Trophoblast cell (in vitro differentiated cells and primary cell): ENCODE results near the gene UBALD2.
A peak's percentile ranks its signal among the peaks of the same experiment; 100 is the strongest.
"Not testable (repeated sequence)": the region's sequence is repeated elsewhere in the genome, so short reads cannot be mapped to it uniquely, and the experiment has no call there.

Experiments used
- DNase-seq, 2 donors: peaks; one replicate each; pipeline ENCODE4 v3.0.0-alpha.2; 2016
- H2AFZ ChIP-seq: 2 replicates; pipeline ENCODE4 v1.6.1; 2013; ENCODE audit warnings: low read length, moderate library complexity, mild to moderate bottlenecking; ENCODE audit not compliant: insufficient read depth, poor library complexity
- H2AK5ac ChIP-seq: 2 replicates; pipeline ENCODE4 v1.6.1; 2013; ENCODE audit warnings: mild to moderate bottlenecking, low read length
- H2BK120ac ChIP-seq: 2 replicates; pipeline ENCODE4 v1.6.1; 2013; ENCODE audit warnings: low read length, mild to moderate bottlenecking, moderate library complexity; ENCODE audit not compliant: insufficient read depth, poor library complexity
- H2BK12ac ChIP-seq: 2 replicates; pipeline ENCODE4 v1.6.1; 2013; ENCODE audit warnings: mild to moderate bottlenecking, low read length, moderate library complexity
- H2BK5ac ChIP-seq: 2 replicates; pipeline ENCODE4 v1.6.1; 2013; ENCODE audit warnings: low read length, low read depth, moderate library complexity, mild to moderate bottlenecking; ENCODE audit not compliant: poor library complexity
- H3K14ac ChIP-seq: 2 replicates; pipeline ENCODE4 v1.6.1; 2013; ENCODE audit warnings: mild to moderate bottlenecking, low read length
- H3K18ac ChIP-seq: 2 replicates; pipeline ENCODE4 v1.6.1; 2013; ENCODE audit warnings: mild to moderate bottlenecking, low read length
- H3K23ac ChIP-seq: 2 replicates; pipeline ENCODE4 v1.6.1; 2013; ENCODE audit warnings: low read length
- H3K27ac ChIP-seq: 2 replicates; pipeline ENCODE4 v1.5.1; 2013; ENCODE audit warnings: low read depth, mild to moderate bottlenecking, inconsistent platforms, low read length, moderate library complexity
- H3K27me3 ChIP-seq: 2 replicates; pipeline ENCODE4 v1.6.1; 2013; ENCODE audit warnings: inconsistent platforms, mild to moderate bottlenecking, low read length, moderate library complexity; ENCODE audit not compliant: insufficient read depth
- H3K36me3 ChIP-seq, 2 experiments: 1 replicate in 1 of 2; 2 replicates in 1 of 2; pipeline ENCODE4 v1.6.1; 2013; ENCODE audit warnings: low read length in 2 of 2, mild to moderate bottlenecking in 2 of 2, moderate library complexity in 1 of 2; ENCODE audit not compliant: insufficient read depth in 2 of 2, control insufficient read depth in 1 of 2
- H3K4ac ChIP-seq: 2 replicates; pipeline ENCODE4 v1.6.1; 2013; ENCODE audit warnings: low read depth, mild to moderate bottlenecking, low read length, moderate library complexity
- H3K4me1 ChIP-seq, 2 experiments: 1 replicate in 1 of 2; 2 replicates in 1 of 2; pipeline ENCODE4 v1.6.1; 2013; ENCODE audit warnings: low read length in 2 of 2, mild to moderate bottlenecking in 2 of 2, moderate library complexity in 1 of 2; ENCODE audit not compliant: insufficient read depth in 2 of 2, control insufficient read depth in 1 of 2
- H3K4me2 ChIP-seq: 2 replicates; pipeline ENCODE4 v1.6.1; 2013; ENCODE audit warnings: inconsistent platforms, mild to moderate bottlenecking, low read length, moderate library complexity
- H3K4me3 ChIP-seq: 2 replicates; pipeline ENCODE4 v1.5.1; 2013; ENCODE audit warnings: mild to moderate bottlenecking, low read depth, low read length, inconsistent platforms
- H3K79me1 ChIP-seq: one replicate; pipeline ENCODE4 v1.6.1; 2013; ENCODE audit warnings: low read length
- H3K79me2 ChIP-seq: 2 replicates; pipeline ENCODE4 v1.6.1; 2013; ENCODE audit warnings: low read length, mild to moderate bottlenecking; ENCODE audit not compliant: control insufficient read depth, insufficient read depth, poor library complexity
- H3K9ac ChIP-seq: 2 replicates; pipeline ENCODE4 v1.6.1; 2013; ENCODE audit warnings: mild to moderate bottlenecking, low read length
- H3K9me3 ChIP-seq: 2 replicates; pipeline ENCODE4 v1.6.1; 2013; ENCODE audit warnings: low read depth, mild to moderate bottlenecking, control low read depth, inconsistent platforms, low read length; ENCODE audit not compliant: insufficient read depth
- H4K12ac ChIP-seq: 2 replicates; pipeline ENCODE4 v1.6.1; 2013; ENCODE audit warnings: low read depth, mild to moderate bottlenecking, low read length, moderate library complexity
- H4K8ac ChIP-seq: 2 replicates; pipeline ENCODE4 v1.6.1; 2013; ENCODE audit warnings: low read depth, mild to moderate bottlenecking, low read length, moderate library complexity
- H4K91ac ChIP-seq: one replicate; pipeline ENCODE4 v1.6.1; 2013; ENCODE audit warnings: low read depth, mild to moderate bottlenecking, low read length, moderate library complexity
- WGBS: extraction: QIAGEN DNeasy Blood & Tissue Kit; methylation state at CpG from one replicate; pipeline ENCODE4 v1.1.7; 2013; ENCODE audit warnings: missing lambda C conversion rate; ENCODE audit not compliant: insufficient read length, insufficient coverage; ENCODE audit errors: extremely low coverage; 5-methylcytosine and 5-hydroxymethylcytosine counted together

The UBALD2 gene

DNA sequence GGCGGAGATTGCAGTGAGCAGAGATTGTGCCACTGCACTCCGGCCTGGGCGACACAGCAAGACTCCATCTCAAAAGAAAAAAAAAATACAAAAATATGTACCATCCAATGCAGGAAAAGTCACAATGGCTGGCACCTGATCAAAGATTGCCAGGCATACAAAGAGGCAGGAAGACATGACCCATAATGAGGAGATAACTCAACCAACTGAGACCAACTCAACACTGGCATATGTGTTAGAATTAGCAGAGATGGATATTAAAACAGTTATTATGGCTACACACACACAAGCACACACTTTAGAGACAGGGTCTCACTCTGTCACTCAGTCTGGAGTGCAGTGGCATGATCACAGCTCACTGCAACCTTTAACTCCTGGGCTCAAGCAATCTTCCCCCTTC is 32.3 kb downstream of the UBALD2 start:
- Histone ChIP-seq H2BK120ac (no peak overlapping the region), H3K14ac (no peak overlapping the region), H4K91ac (no peak overlapping the region), H3K4me2 (no peak overlapping the region), H3K79me2 (no peaks in the 10 kb centered on the region), H4K8ac (no peak overlapping the region), H3K4me1 (no peaks in the 10 kb centered on the region), H3K9ac (no peak overlapping the region), H2BK5ac (no peak overlapping the region), H2AFZ (no peak overlapping the region), H3K36me3 (peaks cover 9 to 13% of the 10 kb centered on the region in 2 experiments), H2AK5ac (no peak overlapping the region), H3K27me3 (no peaks in the 10 kb centered on the region), H3K9me3 (peaks cover under 1% of the 10 kb centered on the region), H3K4ac (no peak overlapping the region), H3K27ac (no peak overlapping the region), H2BK12ac (no peak overlapping the region), H3K23ac (no peak overlapping the region), H4K12ac (no peak overlapping the region), H3K18ac (no peak overlapping the region), H3K4me3 (no peak overlapping the region), H3K79me1 (no peaks in the 10 kb centered on the region)
- no CpG with 5 or more reads among the region's 3 CpGs for WGBS
- no peak for DNase-seq

DNA sequence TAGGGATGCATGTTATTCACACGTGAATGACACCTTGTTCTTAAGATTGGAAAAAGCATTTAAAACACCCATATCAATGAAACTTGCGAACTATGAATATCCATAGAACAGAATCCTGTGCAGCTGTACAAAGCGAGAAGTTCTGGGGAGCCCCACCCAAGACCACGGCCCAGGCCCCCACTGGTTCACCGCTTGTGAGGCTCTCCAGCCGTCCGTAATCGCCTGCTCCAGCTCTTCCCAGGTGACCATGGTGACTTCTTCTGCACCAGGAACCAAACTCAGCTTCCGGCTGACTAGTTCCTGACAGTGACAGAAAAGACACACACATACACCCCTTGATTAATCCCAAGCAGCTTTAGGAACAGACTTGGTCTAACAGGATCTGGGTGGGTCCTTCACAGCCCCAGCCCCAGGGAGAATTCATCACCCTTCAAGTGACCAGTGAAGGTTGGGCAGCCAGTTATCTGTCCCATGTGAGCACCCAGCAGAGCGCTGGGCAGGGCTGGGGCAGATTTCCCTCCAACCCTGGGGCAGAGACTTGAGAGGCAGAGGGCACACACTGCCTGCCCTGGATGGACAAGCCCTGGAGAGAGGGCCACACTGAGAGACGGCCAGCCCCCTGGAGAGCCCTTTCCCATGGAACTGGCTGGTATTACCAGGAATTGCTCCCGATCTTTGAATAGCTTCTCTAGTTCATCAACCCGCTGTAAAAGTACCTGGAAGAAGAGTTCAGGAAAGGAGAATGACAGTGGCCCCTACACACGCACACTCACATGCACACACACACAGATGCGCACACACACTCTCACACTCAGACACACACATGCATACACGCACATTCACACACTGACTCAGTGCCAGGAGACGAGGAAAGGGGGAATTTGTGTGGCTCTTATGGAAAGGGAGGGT is 39.3 kb downstream of the UBALD2 start:
- no peak overlapping the region for H3K27ac ChIP-seq
- H3K18ac ChIP-seq, result no peak overlapping the region
- DNase-seq, result no peak
- H3K79me2 ChIP-seq, result no peaks in the 10 kb centered on the region
- no peak overlapping the region for H3K4me3 ChIP-seq
- H3K79me1 ChIP-seq, result no peaks in the 10 kb centered on the region
- H2BK12ac ChIP-seq, result no peak overlapping the region
- no peak overlapping the region for H3K9ac ChIP-seq
- H2BK5ac ChIP-seq, result no peak overlapping the region
- peaks cover 2% of the 10 kb centered on the region for H3K9me3 ChIP-seq
- no peak overlapping the region for H3K14ac ChIP-seq
- H3K4me2 ChIP-seq, result no peak overlapping the region
- H4K8ac ChIP-seq, result no peak overlapping the region
- no peak overlapping the region for H3K23ac ChIP-seq
- no peak overlapping the region for H4K12ac ChIP-seq
- H2BK120ac ChIP-seq, result no peak overlapping the region
- no CpG with 5 or more reads among the region's 17 CpGs for WGBS
- H3K4me1 ChIP-seq, result no peaks in the 10 kb centered on the region
- no peak overlapping the region for H2AK5ac ChIP-seq
- H3K27me3 ChIP-seq, result no peaks in the 10 kb centered on the region
- no peak overlapping the region for H4K91ac ChIP-seq
- peaks cover 10 to 11% of the 10 kb centered on the region in 2 experiments for H3K36me3 ChIP-seq
- no peak overlapping the region for H2AFZ ChIP-seq
- H3K4ac ChIP-seq, result no peak overlapping the region

DNA sequence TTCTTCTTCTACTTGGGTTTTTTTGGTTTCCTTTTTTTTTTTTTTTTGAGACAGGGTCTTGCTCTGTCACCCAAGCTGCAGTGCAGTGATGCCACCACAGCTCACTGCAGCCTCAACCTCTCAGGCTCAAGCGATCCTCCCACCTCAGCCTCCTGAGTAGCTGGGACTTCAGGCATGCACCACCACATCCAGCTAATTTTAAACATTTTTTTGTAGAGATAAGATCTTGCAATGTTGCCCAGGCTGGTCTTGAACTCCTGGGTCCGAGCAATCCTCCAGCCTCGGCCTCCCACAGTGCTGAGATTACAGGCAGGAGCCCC is 39.9 kb downstream of the UBALD2 start:
- not testable (repeated sequence) for H3K27me3 ChIP-seq, H3K9ac ChIP-seq, H3K4me1 ChIP-seq, H2BK5ac ChIP-seq, H3K4me3 ChIP-seq, H3K23ac ChIP-seq, H3K14ac ChIP-seq, H4K12ac ChIP-seq, H3K4ac ChIP-seq, H4K8ac ChIP-seq, H2BK12ac ChIP-seq, H2AFZ ChIP-seq, H4K91ac ChIP-seq, H3K18ac ChIP-seq, H3K9me3 ChIP-seq, H2AK5ac ChIP-seq, H2BK120ac ChIP-seq, H3K27ac ChIP-seq, H3K4me2 ChIP-seq, H3K79me1 ChIP-seq, H3K79me2 ChIP-seq
- peak in 1 of 2 donors; percentile 28 for DNase-seq
- H3K36me3 ChIP-seq, result peaks cover 10 to 11% of the 10 kb centered on the region in 2 experiments
- no CpG with 5 or more reads among the region's 3 CpGs for WGBS

DNA sequence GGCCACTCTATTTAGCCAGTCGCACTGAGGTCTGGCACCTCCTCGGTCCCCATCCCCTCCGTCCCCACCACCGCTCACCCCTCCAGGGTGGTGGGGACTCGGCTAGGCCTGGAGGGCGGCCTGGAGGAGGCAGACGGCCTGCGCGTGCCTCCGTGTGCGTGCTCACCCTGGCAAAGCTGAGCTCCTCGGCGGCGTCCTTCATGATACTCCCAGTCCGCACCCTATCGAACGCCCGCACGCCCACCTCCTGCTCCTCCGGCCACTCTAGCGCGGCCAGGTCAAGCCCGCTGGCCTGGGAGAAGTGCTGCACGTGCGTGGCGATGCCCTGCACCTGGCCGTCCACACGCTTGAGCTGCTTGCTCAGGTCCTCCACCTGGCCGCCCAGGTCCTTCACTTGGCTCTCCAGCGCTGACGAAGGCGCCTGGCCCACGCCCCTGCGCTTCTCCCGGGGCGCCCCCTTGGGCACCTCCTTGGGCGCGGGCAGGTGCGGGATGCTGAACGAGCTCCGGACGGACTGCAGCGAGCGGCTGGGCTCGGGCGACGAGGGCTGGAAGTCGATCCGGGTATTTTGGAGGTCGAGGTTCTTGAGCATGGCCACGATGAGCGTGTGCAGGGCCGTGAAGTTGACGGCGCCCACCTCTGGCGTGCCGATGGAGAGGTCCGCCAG is 42.3 kb downstream of the UBALD2 start:
- Histone ChIP-seq H3K23ac (no peak overlapping the region), H2BK12ac (no peak overlapping the region), H4K8ac (no peak overlapping the region), H3K79me1 (no peaks in the 10 kb centered on the region), H3K4me3 (no peak overlapping the region), H4K12ac (no peak overlapping the region), H2AFZ (no peak overlapping the region), H3K79me2 (no peaks in the 10 kb centered on the region), H3K9me3 (peaks cover 2% of the 10 kb centered on the region), H3K9ac (no peak overlapping the region), H3K4me1 (no peaks in the 10 kb centered on the region), H3K36me3 (peaks cover 12 to 15% of the 10 kb centered on the region in 2 experiments), H4K91ac (no peak overlapping the region), H3K27ac (no peak overlapping the region), H2AK5ac (no peak overlapping the region), H3K4ac (no peak overlapping the region), H2BK120ac (no peak overlapping the region), H3K18ac (no peak overlapping the region), H3K27me3 (no peaks in the 10 kb centered on the region), H3K4me2 (no peak overlapping the region), H3K14ac (no peak overlapping the region), H2BK5ac (no peak overlapping the region)
- WGBS, result no CpG with 5 or more reads among the region's 58 CpGs
- DNase-seq, result no peak
